DOHH2 (cell line): ENCODE results near the gene NUDC.
"Not testable (repeated sequence)": the region's sequence is repeated elsewhere in the genome, so short reads cannot be mapped to it uniquely, and the experiment has no call there.

Source experiments
- H3F3A ChIP-seq: fragments of 200-600 bp; sonication (generic), shearing (Covaris generic); 2 replicates; pipeline ENCODE4 v1.6.0; 2016; ENCODE audit warnings: antibody characterized with exemption, mild to moderate bottlenecking; ENCODE audit not compliant: control insufficient read depth, insufficient read depth
- H3K27ac ChIP-seq: fragments of 200-600 bp; sonication (generic); 2 replicates; pipeline ENCODE4 v1.5.1; 2014; ENCODE audit warnings: low read depth, mild to moderate bottlenecking, low read length, moderate library complexity
- H3K27me3 ChIP-seq: fragments of 200-600 bp; sonication (generic); 2 replicates; pipeline ENCODE4 v1.6.1; 2014; ENCODE audit warnings: mild to moderate bottlenecking, low read length, mixed read lengths; ENCODE audit not compliant: control insufficient read depth
- H3K36me3 ChIP-seq: fragments of 200-600 bp; sonication (generic); 2 replicates; pipeline ENCODE4 v1.6.1; 2014; ENCODE audit warnings: mild to moderate bottlenecking, low read length, moderate library complexity, mixed read lengths; ENCODE audit not compliant: control insufficient read depth
- H3K4me1 ChIP-seq: fragments of 200-600 bp; sonication (generic); 2 replicates; pipeline ENCODE4 v1.6.1; 2014; ENCODE audit warnings: mild to moderate bottlenecking, low read length, mixed read lengths; ENCODE audit not compliant: control insufficient read depth
- H3K4me2 ChIP-seq: fragments of 200-600 bp; sonication (generic); 2 replicates; pipeline ENCODE4 v1.6.0; 2014; ENCODE audit warnings: mild to moderate bottlenecking, low read length, moderate library complexity
- H3K4me3 ChIP-seq: fragments of 200-600 bp; sonication (generic); 2 replicates; pipeline ENCODE4 v1.5.1; 2014; ENCODE audit warnings: mild to moderate bottlenecking, low read length, mixed read lengths
- H3K79me2 ChIP-seq: fragments of 200-600 bp; sonication (generic); 2 replicates; pipeline ENCODE4 v1.6.1; 2014; ENCODE audit warnings: mild to moderate bottlenecking, low read length, mixed read lengths; ENCODE audit not compliant: control insufficient read depth
- H3K9me2 ChIP-seq: fragments of 200-600 bp; sonication (generic); replicated peaks from 2 replicates; pipeline ENCODE4 v1.6.1; 2014; ENCODE audit warnings: mild to moderate bottlenecking, low read length, mixed read lengths; ENCODE audit not compliant: control insufficient read depth
- H3K9me3 ChIP-seq: fragments of 200-600 bp; sonication (generic); 2 replicates; pipeline ENCODE4 v1.6.1; 2014; ENCODE audit warnings: antibody characterized with exemption, low read length, mixed read lengths; ENCODE audit not compliant: control insufficient read depth, insufficient read depth
- H4K20me1 ChIP-seq: fragments of 200-600 bp; sonication (generic); 2 replicates; pipeline ENCODE4 v1.6.0; 2014; ENCODE audit warnings: low read depth, mild to moderate bottlenecking, antibody characterized with exemption, low read length, moderate library complexity; ENCODE audit not compliant: control insufficient read depth, insufficient read depth
- EZH2phosphoT487 ChIP-seq: fragments of 200-600 bp; sonication (generic); IDR thresholded peaks from 2 replicates; pipeline ENCODE4 v1.6.1; 2017; ENCODE audit warnings: borderline replicate concordance, mild to moderate bottlenecking, antibody characterized with exemption, low read length, moderate library complexity, mixed read lengths
- TF ChIP-seq, protein P1 (sequence below): fragments of 200-600 bp; sonication (generic); IDR thresholded peaks from one replicate; pipeline ENCODE4 v1.5.1; 2014; ENCODE audit warnings: antibody characterized with exemption, mild to moderate bottlenecking, low read depth, low read length; ENCODE audit not compliant: poor library complexity, severe bottlenecking

NUDC gene

GRCh38 chr1:26983863-26984262 lies 62.3 kb downstream of the NUDC start:
- Histone ChIP-seq H3K9me3 (no peaks in the 10 kb centered on the region), H3K79me2 (no peaks in the 10 kb centered on the region), H3F3A (no peaks in the 10 kb centered on the region), H3K27ac (no peak overlapping the region), H3K4me1 (peaks cover 6% of the 10 kb centered on the region; the same call in 1 of the 2 replicates), H3K27me3 (peaks cover 23% of the 10 kb centered on the region), H3K9me2 (no peaks in the 10 kb centered on the region), H3K4me3 (no peak overlapping the region), H3K4me2 (no peak overlapping the region), H3K36me3 (no peaks in the 10 kb centered on the region), H4K20me1 (no peaks in the 10 kb centered on the region)
- TF ChIP-seq, protein P1, sequence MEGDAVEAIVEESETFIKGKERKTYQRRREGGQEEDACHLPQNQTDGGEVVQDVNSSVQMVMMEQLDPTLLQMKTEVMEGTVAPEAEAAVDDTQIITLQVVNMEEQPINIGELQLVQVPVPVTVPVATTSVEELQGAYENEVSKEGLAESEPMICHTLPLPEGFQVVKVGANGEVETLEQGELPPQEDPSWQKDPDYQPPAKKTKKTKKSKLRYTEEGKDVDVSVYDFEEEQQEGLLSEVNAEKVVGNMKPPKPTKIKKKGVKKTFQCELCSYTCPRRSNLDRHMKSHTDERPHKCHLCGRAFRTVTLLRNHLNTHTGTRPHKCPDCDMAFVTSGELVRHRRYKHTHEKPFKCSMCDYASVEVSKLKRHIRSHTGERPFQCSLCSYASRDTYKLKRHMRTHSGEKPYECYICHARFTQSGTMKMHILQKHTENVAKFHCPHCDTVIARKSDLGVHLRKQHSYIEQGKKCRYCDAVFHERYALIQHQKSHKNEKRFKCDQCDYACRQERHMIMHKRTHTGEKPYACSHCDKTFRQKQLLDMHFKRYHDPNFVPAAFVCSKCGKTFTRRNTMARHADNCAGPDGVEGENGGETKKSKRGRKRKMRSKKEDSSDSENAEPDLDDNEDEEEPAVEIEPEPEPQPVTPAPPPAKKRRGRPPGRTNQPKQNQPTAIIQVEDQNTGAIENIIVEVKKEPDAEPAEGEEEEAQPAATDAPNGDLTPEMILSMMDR: no peak
- no peak for TF ChIP-seq EZH2phosphoT487

DNA sequence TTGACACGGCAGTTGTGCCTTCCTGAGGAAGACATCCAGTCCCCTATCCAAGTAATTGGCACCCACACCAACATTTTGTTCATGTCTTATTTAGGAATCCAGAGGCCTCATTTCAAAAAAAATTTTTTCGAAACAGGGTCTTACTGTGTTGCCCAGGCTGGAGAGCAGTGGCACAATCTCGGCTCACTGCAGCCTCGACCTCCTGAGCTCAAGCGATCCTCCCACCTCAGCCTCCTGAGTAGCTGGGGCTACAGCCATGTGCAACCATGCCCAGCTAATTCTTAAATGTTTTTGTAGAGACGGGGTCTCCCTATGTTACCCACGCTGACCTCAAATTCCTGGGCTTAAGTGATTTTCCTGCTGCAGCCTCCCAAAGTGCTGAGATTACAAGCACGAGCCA lies 62.7 kb downstream of the NUDC start:
- no peaks in the 10 kb centered on the region for H3K9me2 ChIP-seq
- H3K79me2 ChIP-seq: no peaks in the 10 kb centered on the region
- H3K36me3 ChIP-seq: no peaks in the 10 kb centered on the region
- H3K4me1 ChIP-seq: peaks cover 6% of the 10 kb centered on the region; the same call in 1 of the 2 replicates
- H3K27me3 ChIP-seq: peaks cover 23% of the 10 kb centered on the region
- H4K20me1 ChIP-seq: no peaks in the 10 kb centered on the region
- TF ChIP-seq EZH2phosphoT487: no peak
- TF ChIP-seq, protein P1: no peak
- no peak overlapping the region for H3K4me2 ChIP-seq
- H3K4me3 ChIP-seq: no peak overlapping the region
- H3K9me3 ChIP-seq: no peaks in the 10 kb centered on the region
- no peak overlapping the region for H3K27ac ChIP-seq
- H3F3A ChIP-seq: no peaks in the 10 kb centered on the region

DNA sequence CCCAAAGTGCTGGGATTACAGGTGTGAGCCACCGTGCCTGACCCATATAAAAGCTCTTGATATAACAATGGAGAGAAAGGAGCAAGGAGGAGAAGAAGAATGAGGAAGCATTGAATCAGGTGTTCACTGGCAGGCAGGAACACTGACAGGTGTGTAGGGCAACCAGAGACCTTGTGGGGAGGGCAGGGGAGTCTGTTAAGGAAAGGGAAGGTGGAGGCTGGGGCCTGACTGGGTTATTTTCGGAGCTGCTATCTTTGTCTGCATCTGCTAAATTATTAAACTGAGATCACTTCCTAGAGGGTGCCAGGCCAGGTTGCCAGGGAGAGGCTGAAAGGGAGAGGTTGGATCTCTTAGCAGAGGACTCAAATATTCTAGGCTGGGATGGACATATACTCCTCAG lies 65.1 kb downstream of the NUDC start:
- Histone ChIP-seq H4K20me1 (no peaks in the 10 kb centered on the region), H3K4me1 (peaks cover 10% of the 10 kb centered on the region; the same call in 1 of the 2 replicates), H3K9me3 (no peaks in the 10 kb centered on the region), H3K36me3 (no peaks in the 10 kb centered on the region), H3K79me2 (no peaks in the 10 kb centered on the region), H3K27ac (no peak overlapping the region), H3K4me2 (no peak overlapping the region), H3K4me3 (no peak overlapping the region), H3F3A (no peaks in the 10 kb centered on the region), H3K9me2 (no peaks in the 10 kb centered on the region), H3K27me3 (peaks cover 37% of the 10 kb centered on the region)
- TF ChIP-seq, protein P1: no peak
- TF ChIP-seq EZH2phosphoT487: no peak

DNA sequence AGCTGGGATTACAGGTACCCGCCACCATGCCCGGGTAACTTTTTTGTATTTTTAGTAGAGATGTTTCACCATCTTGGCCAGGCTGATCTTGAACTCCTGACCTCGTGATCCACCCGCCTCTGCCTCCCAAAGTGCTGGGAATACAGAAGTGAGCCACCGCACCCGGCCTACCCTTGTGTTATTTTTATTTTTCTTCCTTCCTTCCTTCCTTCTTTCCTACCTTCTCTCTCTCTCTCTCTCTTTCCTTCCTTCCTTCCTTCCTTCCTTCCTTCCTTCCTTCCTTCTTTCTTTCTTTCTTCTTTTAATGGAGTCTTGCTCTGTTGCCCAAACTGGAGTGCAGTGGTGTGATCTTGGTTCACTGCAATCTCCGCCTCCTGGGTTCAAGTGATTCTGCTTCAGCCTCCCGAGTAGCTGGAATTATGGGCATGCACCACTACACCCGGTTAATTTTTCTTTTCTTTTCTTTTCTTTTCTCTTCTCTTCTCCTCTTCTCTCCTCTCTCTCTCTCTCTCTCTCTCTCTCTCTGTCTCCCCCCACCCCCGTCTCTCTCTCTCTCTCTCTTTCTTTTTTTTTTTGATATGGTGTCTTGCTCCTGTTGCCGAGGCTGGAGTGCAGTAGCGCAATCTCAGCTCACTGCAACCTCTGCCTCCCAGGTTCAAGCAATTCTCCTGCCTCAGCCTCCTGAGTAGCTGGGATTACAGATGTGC lies 68.0 kb downstream of the NUDC start:
- H3K4me1 ChIP-seq: peaks cover 16% of the 10 kb centered on the region
- H3K4me3 ChIP-seq, H3K9me2 ChIP-seq, H3K27ac ChIP-seq, H3K9me3 ChIP-seq, H3K79me2 ChIP-seq, H3K36me3 ChIP-seq, H3K4me2 ChIP-seq, H4K20me1 ChIP-seq, H3F3A ChIP-seq: not testable (repeated sequence)
- H3K27me3 ChIP-seq: peaks cover 43% of the 10 kb centered on the region
